ENCODE measurements around the gene MED27. TPM values are rescaled to one million over a fixed set of nuclear protein-coding genes. Genes with fewer than 3 reads are reported as not detected.

Gene MED27
- total and polyA plus RNA-seq, 2 of the 4 experiments (the other 2 are of a cell fraction): 50.2 to 63.4 TPM

DNA sequence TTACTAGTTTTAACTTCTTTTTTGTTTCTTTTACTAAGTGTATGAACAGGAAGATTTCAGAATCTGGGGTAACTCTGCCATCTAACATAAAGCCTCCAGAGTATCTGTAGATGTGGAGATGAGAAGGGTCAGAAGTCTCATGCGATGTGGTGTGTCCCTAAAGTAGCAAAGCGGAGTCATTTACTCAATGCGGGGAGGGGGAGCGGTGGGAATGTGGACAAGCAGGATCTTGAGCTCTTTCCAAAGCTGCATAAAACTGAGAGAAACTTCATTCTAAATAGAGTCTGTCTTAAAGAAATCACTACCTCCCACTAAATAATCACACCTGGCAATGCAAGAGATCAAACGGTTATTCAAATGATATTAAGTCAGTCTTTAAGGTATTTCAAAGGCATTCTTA lies 92.4 kb downstream of the MED27 start:
- Histone ChIP-seq H3K4me2 (ENCODE audit: low read depth, low read length) (no peak overlapping the region), H2AFZ (replicated peaks; ENCODE audit: low read length, poor library complexity) (no peak overlapping the region), H4K91ac (ENCODE audit: insufficient read depth, low read depth, low read length) (no peak overlapping the region), H3K18ac (ENCODE audit: low read depth, low read length) (peak overlapping the region; percentile 18; the same call in 1 of the 2 replicates), H3K56ac (ENCODE audit: extremely low read depth, insufficient read depth, low read length) (no peak overlapping the region), H3K4me3 (ENCODE audit: insufficient read depth, low read depth, low read length) (no peak overlapping the region), H2BK5ac (ENCODE audit: low read depth, low read length, poor library complexity, severe bottlenecking) (peak overlapping the region; percentile 77), H3K27me3 (ENCODE audit: control insufficient read depth, insufficient read depth, low read length) (no peaks in the 10 kb centered on the region), H2BK20ac (ENCODE audit: low read depth, low read length) (peak overlapping the region; percentile 77; the same call in 1 of the 2 replicates), H3K4me1 (ENCODE audit: control insufficient read depth, insufficient read depth, low read length) (peaks cover 2% of the 10 kb centered on the region), H3K9ac (ENCODE audit: low read depth, low read length) (no peak overlapping the region), H3K9me1 (ENCODE audit: insufficient read depth, low read length) (peaks cover 11% of the 10 kb centered on the region), H2BK15ac (ENCODE audit: low read depth, low read length) (no peak overlapping the region), H3K14ac (replicated peaks; ENCODE audit: low read depth, low read length) (peak overlapping the region; percentile 71), H3K9me3 (ENCODE audit: control insufficient read depth, insufficient read depth, low read length) (no peaks in the 10 kb centered on the region), H4K20me1 (ENCODE audit: insufficient read depth, low read length) (peaks cover 3% of the 10 kb centered on the region; the same call in 1 of the 2 replicates), H3K4ac (ENCODE audit: low read depth, low read length) (peak overlapping the region; percentile 77), H2AK9ac (replicated peaks; ENCODE audit: low read depth, low read length, poor library complexity) (no peak overlapping the region), H2AK5ac (ENCODE audit: low read depth, low read length) (0 out of 2 replicates have a peak overlapping the region, but pooled peaks have one; percentile 21), H4K5ac (ENCODE audit: low read depth, low read length) (no peak overlapping the region), H3K27ac (ENCODE audit: insufficient read depth, low read length) (no peak overlapping the region), H2BK120ac (ENCODE audit: low read depth, low read length) (peak overlapping the region; percentile 52; the same call in 1 of the 2 replicates), H3K36me3 (ENCODE audit: control insufficient read depth, insufficient read depth, low read length) (no peaks in the 10 kb centered on the region), H3K23ac (ENCODE audit: low read depth, low read length) (no peak overlapping the region; the same call in 1 of the 2 replicates), H4K8ac (ENCODE audit: low read depth in 2 of 2, low read length in 2 of 2) (peak overlapping the region in 1 of 2 experiments; percentile 11; a peak in 1 of 4 replicates), H3K79me1 (ENCODE audit: low read depth in 1 of 2, low read length in 2 of 2) (peaks cover 31 to 56% of the 10 kb centered on the region in 2 experiments)
- ATAC-seq (ENCODE audit: low read depth) (no peak), DNase-seq (no peak)
- no peak for TF ChIP-seq POLR2A (IDR thresholded peaks at IDR 0.05; ENCODE audit: low read depth, low read length)
- TF ChIP-seq RFX5 (IDR thresholded peaks at IDR 0.05; ENCODE audit: low read depth, low read length): no peak
- no peak for TF ChIP-seq MXI1 (IDR thresholded peaks at IDR 0.05; ENCODE audit: borderline replicate concordance, low read depth, low read length)
- TF ChIP-seq RAD21 (IDR thresholded peaks at IDR 0.05; ENCODE audit: low read length): no peak
- dilution Hi-C loops (cut with HindIII; ENCODE audit: low sequenced_read_pairs, unreplicated experiment) (no loop called here), in situ Hi-C loops (cut with MboI; ENCODE audit: low sequenced_read_pairs) (no loop called here), intact Hi-C loops (cut with micrococcal nuclease) (no loop called here)
- CTCF ChIA-PET: interaction anchor here (1.0 to 1.3 kb wide), 2 partner anchors 10 to 21 kb away, joined by 3 read pairs; no protein-coding TSS in a partner anchor
- no CpG with 5 or more reads among the region's 5 CpGs for WGBS, 2 experiments (ENCODE audit: extremely low coverage in 2 of 2, insufficient read length in 1 of 2)
- no TSS peak for BruUV-seq (replicated peaks)
- POLR2A ChIA-PET (ENCODE audit: unreplicated experiment): no interaction called here
